Osteoblast (primary cell): ENCODE results near the gene MANEA. TPM values are rescaled to one million over a fixed set of nuclear protein-coding genes. Genes with fewer than 3 reads are reported as not detected.

Experiments
- DNase-seq: peaks from one replicate; pipeline ENCODE4 v3.0.0; 2011; ENCODE audit warnings: low spot score, mixed read lengths; ENCODE audit not compliant: insufficient read length; ENCODE audit errors: missing footprints
- H2AFZ ChIP-seq: 2 replicates; pipeline ENCODE4 v1.6.0; 2011; ENCODE audit warnings: mild to moderate bottlenecking, low read length
- H3K27ac ChIP-seq: 2 replicates; pipeline ENCODE4 v1.5.1; 2011; ENCODE audit warnings: mild to moderate bottlenecking, low read depth, low read length, moderate library complexity
- H3K27me3 ChIP-seq: 2 replicates; pipeline ENCODE4 v1.6.0; 2012; ENCODE audit warnings: mild to moderate bottlenecking, control low read depth, inconsistent platforms, low read length, moderate library complexity; ENCODE audit not compliant: insufficient read depth
- H3K36me3 ChIP-seq: 2 replicates; pipeline ENCODE4 v1.5.1; 2011; ENCODE audit warnings: mild to moderate bottlenecking, low read length, control low read depth, moderate library complexity; ENCODE audit not compliant: insufficient read depth
- H3K4me1 ChIP-seq: 2 replicates; pipeline ENCODE4 v1.5.1; 2011; ENCODE audit warnings: mild to moderate bottlenecking, low read length, control low read depth, moderate library complexity; ENCODE audit not compliant: insufficient read depth
- H3K4me2 ChIP-seq: 2 replicates; pipeline ENCODE4 v1.6.0; 2011; ENCODE audit warnings: mild to moderate bottlenecking, low read length; ENCODE audit not compliant: insufficient read depth
- H3K4me3 ChIP-seq: fragments of 200-600 bp; sonication (generic); 3 replicates; pipeline ENCODE4 v1.5.1; 2012; ENCODE audit warnings: mild to moderate bottlenecking, low read length, inconsistent platforms; ENCODE audit not compliant: insufficient read depth
- H3K79me2 ChIP-seq: 2 replicates; pipeline ENCODE4 v1.6.0; 2012; ENCODE audit warnings: mild to moderate bottlenecking, low read length, control low read depth, inconsistent platforms; ENCODE audit not compliant: insufficient read depth
- H3K9me3 ChIP-seq: 2 replicates; pipeline ENCODE4 v1.5.1; 2011; ENCODE audit warnings: low read depth, low read length, control low read depth
- H4K20me1 ChIP-seq: 2 replicates; pipeline ENCODE4 v1.6.0; 2012; ENCODE audit warnings: mild to moderate bottlenecking, low read length, control low read depth; ENCODE audit not compliant: insufficient read depth
- CTCF ChIP-seq: IDR thresholded peaks from 2 replicates; pipeline ENCODE4 v1.5.1; 2011; ENCODE audit warnings: mild to moderate bottlenecking, low read depth, low read length, moderate library complexity; ENCODE audit errors: extremely low read depth
- total RNA-seq: library from RNA; depleted of rRNA; stranded (reverse); fragments of >200 nt; gene quantifications from 2 replicates; pipeline ENCODE4 v1.2.3, GENCODE V29; 2012

The MANEA gene
- 14.1 and 15.9 TPM in 2 replicates for total RNA-seq

GRCh38 chr6:95577304-95578105 lies at the start of gene MANEA:
MANEA (plus strand) TSS chr6:95577535; CDS start chr6:95586440, 8,905 bp downstream.
- Histone ChIP-seq H2AFZ (peak within 1 kb of the TSS; percentile 99), H3K27me3 (no peaks in the 10 kb centered on the region), H3K9me3 (no peaks in the 10 kb centered on the region), H4K20me1 (no peaks in the 10 kb centered on the region), H3K27ac (peak within 1 kb of the TSS; percentile 88), H3K4me1 (peaks cover 11% of the 10 kb centered on the region), H3K79me2 (peaks cover 42% of the 10 kb centered on the region), H3K4me2 (peak within 1 kb of the TSS; percentile 95), H3K36me3 (no peaks in the 10 kb centered on the region), H3K4me3 (peak within 1 kb of the TSS; percentile 92)
- DNase-seq: peak; percentile 93
- no peak for TF ChIP-seq CTCF

- H3K36me3 ChIP-seq: no peaks in the 10 kb centered on the region
- H3K4me1 ChIP-seq: no peaks in the 10 kb centered on the region
- TF ChIP-seq CTCF: no peak
- H3K79me2 ChIP-seq: no peaks in the 10 kb centered on the region
- no peak for DNase-seq
- H3K27me3 ChIP-seq: no peaks in the 10 kb centered on the region
- no peak overlapping the region for H2AFZ ChIP-seq
- H3K4me3 ChIP-seq: no peak overlapping the region
- no peak overlapping the region for H3K4me2 ChIP-seq
- no peak overlapping the region for H3K27ac ChIP-seq
- H4K20me1 ChIP-seq: no peaks in the 10 kb centered on the region
- H3K9me3 ChIP-seq: no peaks in the 10 kb centered on the region
These were observed 47.6 kb upstream of the MANEA start for GRCh38 chr6:95529762-95530161.

- Histone ChIP-seq H3K36me3 (no peaks in the 10 kb centered on the region), H3K4me2 (no peak overlapping the region), H3K4me3 (no peak overlapping the region), H3K79me2 (no peaks in the 10 kb centered on the region), H3K4me1 (no peaks in the 10 kb centered on the region), H3K27me3 (no peaks in the 10 kb centered on the region), H3K27ac (no peak overlapping the region), H3K9me3 (no peaks in the 10 kb centered on the region), H4K20me1 (no peaks in the 10 kb centered on the region), H2AFZ (no peak overlapping the region)
- TF ChIP-seq CTCF: no peak
- no peak for DNase-seq
These were observed 47.0 kb upstream of the MANEA start for GRCh38 chr6:95530176-95530819.

- Histone ChIP-seq H3K4me1 (no peaks in the 10 kb centered on the region), H3K27ac (no peak overlapping the region), H3K27me3 (no peaks in the 10 kb centered on the region), H3K79me2 (no peaks in the 10 kb centered on the region), H2AFZ (no peak overlapping the region), H3K9me3 (no peaks in the 10 kb centered on the region), H3K4me2 (no peak overlapping the region), H3K4me3 (no peak overlapping the region), H4K20me1 (no peaks in the 10 kb centered on the region), H3K36me3 (no peaks in the 10 kb centered on the region)
- TF ChIP-seq CTCF: no peak
- no peak for DNase-seq
These were observed 33.5 kb upstream of the MANEA start for GRCh38 chr6:95543798-95544197.
